Measurements from ENCODE around the gene GRM5.

GRM5 gene

GRCh38 chr11:88594274-88594950 is 471.4 kb downstream of the GRM5 start:
- Histone ChIP-seq H2AFZ (ENCODE audit: low read length) (no peak overlapping the region), H3F3A (ENCODE audit: insufficient read depth, low read length) (no peaks in the 10 kb centered on the region)

GRCh38 chr11:88590361-88590760 is 475.4 kb downstream of the GRM5 start:
- no peaks in the 10 kb centered on the region for H3K9me3 ChIP-seq (ENCODE audit: low read length)
- H3K27ac ChIP-seq (ENCODE audit: low read depth, low read length, poor library complexity, severe bottlenecking): no peak overlapping the region
- H3K4me3 ChIP-seq (ENCODE audit: low read depth, low read length, poor library complexity, severe bottlenecking): no peak overlapping the region
- H3K4me2 ChIP-seq (ENCODE audit: low read length): no peak overlapping the region
- no peaks in the 10 kb centered on the region for H4K20me1 ChIP-seq (ENCODE audit: insufficient read depth, low read length)
- no peaks in the 10 kb centered on the region for H3F3A ChIP-seq (ENCODE audit: insufficient read depth, low read length)
- H2AFZ ChIP-seq (ENCODE audit: low read length): no peak overlapping the region
- H3K9ac ChIP-seq (ENCODE audit: low read length): no peak overlapping the region
- H3K9me2 ChIP-seq (ENCODE audit: low read depth, low read length): no peaks in the 10 kb centered on the region
- no peaks in the 10 kb centered on the region for H3K4me1 ChIP-seq (ENCODE audit: insufficient read depth, low read length, severe bottlenecking)
- H3K36me3 ChIP-seq (ENCODE audit: insufficient read depth, low read length): no peaks in the 10 kb centered on the region
- no peaks in the 10 kb centered on the region for H3K27me3 ChIP-seq (ENCODE audit: insufficient read depth, low read length)
- H3K79me2 ChIP-seq (ENCODE audit: insufficient read depth, low read length): no peaks in the 10 kb centered on the region
- TF ChIP-seq EZH2 (IDR thresholded peaks at IDR 0.05; ENCODE audit: borderline replicate concordance, low read length): no peak
- no peak for TF ChIP-seq CTCF (IDR thresholded peaks at IDR 0.05; ENCODE audit: low read length)

More at GRCh38 chr11:88594274-88594950, 471.4 kb downstream of the GRM5 start:
- Histone ChIP-seq H3K9me2 (ENCODE audit: low read depth, low read length) (no peaks in the 10 kb centered on the region), H3K9ac (ENCODE audit: low read length) (no peak overlapping the region), H3K36me3 (ENCODE audit: insufficient read depth, low read length) (no peaks in the 10 kb centered on the region), H3K4me1 (ENCODE audit: insufficient read depth, low read length, severe bottlenecking) (no peaks in the 10 kb centered on the region), H3K27ac (ENCODE audit: low read depth, low read length, poor library complexity, severe bottlenecking) (no peak overlapping the region), H4K20me1 (ENCODE audit: insufficient read depth, low read length) (no peaks in the 10 kb centered on the region), H3K9me3 (ENCODE audit: low read length) (no peaks in the 10 kb centered on the region), H3K27me3 (ENCODE audit: insufficient read depth, low read length) (no peaks in the 10 kb centered on the region), H3K79me2 (ENCODE audit: insufficient read depth, low read length) (no peaks in the 10 kb centered on the region), H3K4me3 (ENCODE audit: low read depth, low read length, poor library complexity, severe bottlenecking) (no peak overlapping the region), H3K4me2 (ENCODE audit: low read length) (no peak overlapping the region)
- no peak for TF ChIP-seq EZH2 (IDR thresholded peaks at IDR 0.05; ENCODE audit: borderline replicate concordance, low read length)

- Histone ChIP-seq H3K27ac (ENCODE audit: low read depth, low read length, poor library complexity, severe bottlenecking) (no peak overlapping the region), H3K9me3 (ENCODE audit: low read length) (no peaks in the 10 kb centered on the region), H3F3A (ENCODE audit: insufficient read depth, low read length) (no peaks in the 10 kb centered on the region), H3K9me2 (ENCODE audit: low read depth, low read length) (no peaks in the 10 kb centered on the region), H3K4me3 (ENCODE audit: low read depth, low read length, poor library complexity, severe bottlenecking) (no peak overlapping the region), H3K4me1 (ENCODE audit: insufficient read depth, low read length, severe bottlenecking) (no peaks in the 10 kb centered on the region), H3K9ac (ENCODE audit: low read length) (no peak overlapping the region), H3K79me2 (ENCODE audit: insufficient read depth, low read length) (no peaks in the 10 kb centered on the region), H2AFZ (ENCODE audit: low read length) (no peak overlapping the region), H3K36me3 (ENCODE audit: insufficient read depth, low read length) (no peaks in the 10 kb centered on the region), H3K27me3 (ENCODE audit: insufficient read depth, low read length) (no peaks in the 10 kb centered on the region), H3K4me2 (ENCODE audit: low read length) (no peak overlapping the region), H4K20me1 (ENCODE audit: insufficient read depth, low read length) (no peaks in the 10 kb centered on the region)
- TF ChIP-seq CTCF (IDR thresholded peaks at IDR 0.05; ENCODE audit: low read length) (no peak), EZH2 (IDR thresholded peaks at IDR 0.05; ENCODE audit: borderline replicate concordance, low read length) (no peak)
Observed at GRCh38 chr11:88583251-88583650, 482.5 kb downstream of the GRM5 start.

GRCh38 chr11:88579466-88579865 is 486.3 kb downstream of the GRM5 start:
- Histone ChIP-seq H2AFZ (ENCODE audit: low read length) (no peak overlapping the region), H3K79me2 (ENCODE audit: insufficient read depth, low read length) (no peaks in the 10 kb centered on the region), H3F3A (ENCODE audit: insufficient read depth, low read length) (no peaks in the 10 kb centered on the region), H3K4me1 (ENCODE audit: insufficient read depth, low read length, severe bottlenecking) (no peaks in the 10 kb centered on the region), H3K9ac (ENCODE audit: low read length) (no peak overlapping the region), H3K9me3 (ENCODE audit: low read length) (no peaks in the 10 kb centered on the region), H4K20me1 (ENCODE audit: insufficient read depth, low read length) (no peaks in the 10 kb centered on the region), H3K4me3 (ENCODE audit: low read depth, low read length, poor library complexity, severe bottlenecking) (no peak overlapping the region), H3K27me3 (ENCODE audit: insufficient read depth, low read length) (no peaks in the 10 kb centered on the region), H3K4me2 (ENCODE audit: low read length) (no peak overlapping the region), H3K27ac (ENCODE audit: low read depth, low read length, poor library complexity, severe bottlenecking) (no peak overlapping the region), H3K36me3 (ENCODE audit: insufficient read depth, low read length) (no peaks in the 10 kb centered on the region), H3K9me2 (ENCODE audit: low read depth, low read length) (no peaks in the 10 kb centered on the region)
- no peak for TF ChIP-seq CTCF (IDR thresholded peaks at IDR 0.05; ENCODE audit: low read length)
- TF ChIP-seq EZH2 (IDR thresholded peaks at IDR 0.05; ENCODE audit: borderline replicate concordance, low read length): no peak
